ENCODE results near the gene AFF1.

AFF1 gene

DNA sequence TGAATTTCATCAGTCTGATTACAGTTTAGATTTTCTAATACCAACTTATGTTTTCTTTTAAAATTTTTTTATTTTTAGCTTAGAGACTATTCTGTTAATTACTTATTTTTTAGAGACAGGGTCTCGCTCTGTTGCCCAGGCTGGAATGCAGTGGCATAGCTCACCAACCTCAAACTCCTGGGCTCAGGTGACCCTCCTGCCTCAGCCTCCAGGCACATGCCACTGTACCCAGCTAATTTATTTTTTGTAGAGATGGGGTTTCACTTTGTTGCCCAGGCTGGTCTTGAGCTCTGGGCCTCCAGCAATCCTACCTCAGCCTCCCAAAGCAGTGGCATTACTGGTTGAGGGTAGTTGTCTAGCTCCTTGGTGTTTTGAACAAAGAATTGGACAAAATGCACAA lies 183.6 kb downstream of the AFF1 start:
- TF ChIP-seq, protein P1, sequence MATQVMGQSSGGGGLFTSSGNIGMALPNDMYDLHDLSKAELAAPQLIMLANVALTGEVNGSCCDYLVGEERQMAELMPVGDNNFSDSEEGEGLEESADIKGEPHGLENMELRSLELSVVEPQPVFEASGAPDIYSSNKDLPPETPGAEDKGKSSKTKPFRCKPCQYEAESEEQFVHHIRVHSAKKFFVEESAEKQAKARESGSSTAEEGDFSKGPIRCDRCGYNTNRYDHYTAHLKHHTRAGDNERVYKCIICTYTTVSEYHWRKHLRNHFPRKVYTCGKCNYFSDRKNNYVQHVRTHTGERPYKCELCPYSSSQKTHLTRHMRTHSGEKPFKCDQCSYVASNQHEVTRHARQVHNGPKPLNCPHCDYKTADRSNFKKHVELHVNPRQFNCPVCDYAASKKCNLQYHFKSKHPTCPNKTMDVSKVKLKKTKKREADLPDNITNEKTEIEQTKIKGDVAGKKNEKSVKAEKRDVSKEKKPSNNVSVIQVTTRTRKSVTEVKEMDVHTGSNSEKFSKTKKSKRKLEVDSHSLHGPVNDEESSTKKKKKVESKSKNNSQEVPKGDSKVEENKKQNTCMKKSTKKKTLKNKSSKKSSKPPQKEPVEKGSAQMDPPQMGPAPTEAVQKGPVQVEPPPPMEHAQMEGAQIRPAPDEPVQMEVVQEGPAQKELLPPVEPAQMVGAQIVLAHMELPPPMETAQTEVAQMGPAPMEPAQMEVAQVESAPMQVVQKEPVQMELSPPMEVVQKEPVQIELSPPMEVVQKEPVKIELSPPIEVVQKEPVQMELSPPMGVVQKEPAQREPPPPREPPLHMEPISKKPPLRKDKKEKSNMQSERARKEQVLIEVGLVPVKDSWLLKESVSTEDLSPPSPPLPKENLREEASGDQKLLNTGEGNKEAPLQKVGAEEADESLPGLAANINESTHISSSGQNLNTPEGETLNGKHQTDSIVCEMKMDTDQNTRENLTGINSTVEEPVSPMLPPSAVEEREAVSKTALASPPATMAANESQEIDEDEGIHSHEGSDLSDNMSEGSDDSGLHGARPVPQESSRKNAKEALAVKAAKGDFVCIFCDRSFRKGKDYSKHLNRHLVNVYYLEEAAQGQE (IDR thresholded peaks at IDR 0.05; ENCODE audit: insufficient read depth in 1 of 2, low read depth in 2 of 2, low read length in 2 of 2): no peak
- no peak for TF ChIP-seq TAF1 (IDR thresholded peaks at IDR 0.05; ENCODE audit: borderline replicate concordance, insufficient read depth, low read length)
- TF ChIP-seq FOXP2 (optimal IDR thresholded peaks at IDR 0.05; ENCODE audit: borderline replicate concordance, extremely low read depth, extremely low read length, insufficient read depth): no peak
- TF ChIP-seq SIN3A (IDR thresholded peaks at IDR 0.05; ENCODE audit: borderline replicate concordance, insufficient read depth, low read length): no peak
- TF ChIP-seq POLR2AphosphoS5 (IDR thresholded peaks at IDR 0.05; ENCODE audit: low read depth, low read length): no peak

DNA sequence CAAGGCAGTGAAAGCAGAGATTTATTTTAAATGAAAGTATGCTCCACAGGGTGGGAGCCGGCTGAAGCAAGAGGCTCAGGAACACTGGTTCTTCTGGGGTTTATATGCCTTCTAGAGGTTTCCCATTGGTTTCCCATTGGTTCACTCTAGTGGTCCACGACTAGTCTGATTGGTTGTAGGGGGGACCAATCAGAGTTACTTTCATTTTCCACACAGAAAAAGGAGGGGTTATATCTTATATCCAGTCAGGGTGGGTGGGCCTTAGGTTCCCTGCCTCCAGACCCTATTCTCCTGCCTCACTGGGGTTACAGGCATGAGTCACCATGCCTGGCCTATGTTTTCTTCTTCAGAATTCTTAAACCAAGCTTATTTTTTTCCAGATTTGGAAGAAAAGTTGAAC lies 184.0 kb downstream of the AFF1 start:
- TF ChIP-seq, protein P1 (IDR thresholded peaks at IDR 0.05; ENCODE audit: insufficient read depth in 1 of 2, low read depth in 2 of 2, low read length in 2 of 2): no peak
- TF ChIP-seq FOXP2 (optimal IDR thresholded peaks at IDR 0.05; ENCODE audit: borderline replicate concordance, extremely low read depth, extremely low read length, insufficient read depth) (no peak), TAF1 (IDR thresholded peaks at IDR 0.05; ENCODE audit: borderline replicate concordance, insufficient read depth, low read length) (no peak), SIN3A (IDR thresholded peaks at IDR 0.05; ENCODE audit: borderline replicate concordance, insufficient read depth, low read length) (no peak), POLR2AphosphoS5 (IDR thresholded peaks at IDR 0.05; ENCODE audit: low read depth, low read length) (no peak)

DNA sequence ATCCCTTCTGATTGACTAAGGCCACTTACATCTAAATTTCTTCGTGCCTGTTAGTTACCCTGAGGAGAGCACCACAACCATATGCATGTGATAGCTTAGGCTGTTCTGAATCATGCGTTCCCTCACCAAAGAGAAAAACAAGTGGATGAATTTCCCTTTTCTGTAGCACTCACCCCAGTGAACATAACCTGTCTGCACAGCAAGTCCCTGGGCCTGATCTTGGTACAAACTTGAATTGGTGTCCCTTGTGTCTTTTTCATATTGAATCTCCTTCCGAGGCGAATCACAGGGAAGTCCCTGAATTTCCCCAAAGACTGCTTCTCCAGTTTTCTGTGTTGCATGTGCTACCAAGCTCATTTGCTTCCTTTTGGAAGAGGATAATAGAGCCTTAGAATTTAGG lies 185.2 kb downstream of the AFF1 start:
- TF ChIP-seq, protein P1 (IDR thresholded peaks at IDR 0.05; ENCODE audit: insufficient read depth in 1 of 2, low read depth in 2 of 2, low read length in 2 of 2): no peak
- TF ChIP-seq SIN3A (IDR thresholded peaks at IDR 0.05; ENCODE audit: borderline replicate concordance, insufficient read depth, low read length) (no peak), TAF1 (IDR thresholded peaks at IDR 0.05; ENCODE audit: borderline replicate concordance, insufficient read depth, low read length) (no peak), POLR2AphosphoS5 (IDR thresholded peaks at IDR 0.05; ENCODE audit: low read depth, low read length) (no peak), FOXP2 (optimal IDR thresholded peaks at IDR 0.05; ENCODE audit: borderline replicate concordance, extremely low read depth, extremely low read length, insufficient read depth) (no peak)

- no peak for TF ChIP-seq SIN3A (IDR thresholded peaks at IDR 0.05; ENCODE audit: borderline replicate concordance, insufficient read depth, low read length)
- no peak for TF ChIP-seq FOXP2 (optimal IDR thresholded peaks at IDR 0.05; ENCODE audit: borderline replicate concordance, extremely low read depth, extremely low read length, insufficient read depth)
- no peak for TF ChIP-seq TAF1 (IDR thresholded peaks at IDR 0.05; ENCODE audit: borderline replicate concordance, insufficient read depth, low read length)
- TF ChIP-seq, protein P1 (IDR thresholded peaks at IDR 0.05; ENCODE audit: insufficient read depth in 1 of 2, low read depth in 2 of 2, low read length in 2 of 2): no peak
- TF ChIP-seq POLR2AphosphoS5 (IDR thresholded peaks at IDR 0.05; ENCODE audit: low read depth, low read length): no peak
Measured at GRCh38 chr4:87120411-87121162, 185.8 kb downstream of the AFF1 start.

Data from PFSK-1 (cell line).